Suprapubic skin (tissue), 4 donors: ENCODE data around the gene ALDH1A2. TPM values are rescaled to one million over a fixed set of nuclear protein-coding genes. Genes with fewer than 3 reads are reported as not detected.
"Not testable (repeated sequence)": the region's sequence is repeated elsewhere in the genome, so short reads cannot be mapped to it uniquely, and the experiment has no call there.

Source experiments
- DNase-seq, 2 donors: peaks; one replicate each; pipeline ENCODE4 v3.0.0-alpha.2; 2019; ENCODE audit warnings: low spot score in 2 of 2
- H3K27ac ChIP-seq: fragments of 200-600 bp; sonication (generic); one replicate; pipeline ENCODE4 v1.5.1; 2019
- H3K27me3 ChIP-seq: fragments of 200-600 bp; sonication (generic); one replicate; pipeline ENCODE4 v1.5.1; 2019
- H3K36me3 ChIP-seq: fragments of 200-600 bp; sonication (generic); one replicate; pipeline ENCODE4 v1.5.1; 2019
- H3K4me1 ChIP-seq: fragments of 200-600 bp; sonication (generic); one replicate; pipeline ENCODE4 v1.5.1; 2019
- H3K4me3 ChIP-seq: fragments of 200-600 bp; sonication (generic); one replicate; pipeline ENCODE4 v1.5.1; 2019; ENCODE audit warnings: mild to moderate bottlenecking
- H3K9me3 ChIP-seq: fragments of 200-600 bp; sonication (generic); one replicate; pipeline ENCODE4 v1.5.1; 2019
- EP300 ChIP-seq: sonication (generic); formaldehyde crosslinking; IDR thresholded peaks from one replicate; pipeline ENCODE4 v1.6.1; 2017; ENCODE audit warnings: antibody characterized with exemption
- POLR2A ChIP-seq, 2 donors: fragments of 450-650 bp; IDR thresholded peaks; one replicate each; pipeline ENCODE4 v1.6.1; 2017; ENCODE audit warnings: antibody characterized with exemption in 2 of 2, mild to moderate bottlenecking in 2 of 2, moderate library complexity in 2 of 2
- POLR2AphosphoS5 ChIP-seq, 3 donors: sonication (generic); formaldehyde crosslinking; IDR thresholded peaks; one replicate each; pipeline ENCODE4 v1.6.1; 2017; ENCODE audit warnings: antibody characterized with exemption in 3 of 3
- WGBS: methylation state at CpG from one replicate; pipeline ENCODE4 v1.1.5; 2018; 5-methylcytosine and 5-hydroxymethylcytosine counted together
- total RNA-seq, 4 donors: library from RNA; depleted of rRNA; stranded (reverse); fragments of >200 nt; gene quantifications; one replicate each; pipeline ENCODE4 v1.1.0, GENCODE V29; 2016
- TF ChIP-seq, protein P1 (sequence below), 2 donors: fragments of 200-600 bp in 1 of 2; fragments of 450-650 bp in 1 of 2; sonication (generic) in 1 of 2; IDR thresholded peaks; one replicate each; pipeline ENCODE4 v1.5.1; 2016 to 2019; ENCODE audit warnings: antibody characterized with exemption in 2 of 2, mild to moderate bottlenecking in 1 of 2, moderate library complexity in 1 of 2

The ALDH1A2 gene
- total RNA-seq, 4 donors from 2014 or later = 0.62 to 4.9 (median 2.6) TPM

DNA sequence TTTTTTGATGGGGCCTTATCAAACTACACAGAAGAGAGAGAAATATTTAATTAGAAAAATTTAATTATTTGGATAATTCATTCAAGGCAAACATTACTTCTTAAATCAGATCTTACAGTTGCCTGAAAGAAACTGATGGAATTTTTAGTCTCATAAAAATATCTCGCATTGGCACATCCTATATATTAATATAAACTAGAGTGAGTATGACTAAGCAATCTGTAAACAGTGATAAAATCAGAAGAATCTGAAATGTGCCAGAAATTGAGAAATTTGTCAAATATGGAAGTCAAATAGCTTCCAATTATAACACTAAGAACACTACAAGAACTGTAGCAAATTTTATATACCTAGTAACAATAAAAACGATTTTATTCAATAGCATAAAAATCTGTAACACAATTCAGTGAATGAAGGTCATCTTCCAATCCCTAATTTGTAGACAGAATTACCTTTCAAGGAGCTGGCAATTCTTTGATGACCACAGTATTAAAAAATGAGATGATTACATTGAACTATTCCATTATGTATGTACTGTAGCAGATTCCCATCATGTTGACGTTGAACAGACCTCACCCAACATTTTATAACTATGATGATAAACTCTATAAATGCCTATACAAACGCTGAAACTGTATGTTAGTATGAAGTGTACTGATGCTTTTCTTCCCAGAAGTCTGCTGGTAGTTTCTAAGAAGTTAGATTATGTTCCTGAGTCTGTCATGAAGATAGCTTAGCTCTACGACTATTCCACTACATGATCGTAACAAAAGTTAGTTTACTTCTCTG lies 63.0 kb downstream of the ALDH1A2 start:
- Histone ChIP-seq H3K9me3 (no peaks in the 10 kb centered on the region), H3K4me3 (no peak overlapping the region), H3K27me3 (no peaks in the 10 kb centered on the region), H3K27ac (no peak overlapping the region), H3K4me1 (no peaks in the 10 kb centered on the region), H3K36me3 (no peaks in the 10 kb centered on the region)
- TF ChIP-seq, protein P1, sequence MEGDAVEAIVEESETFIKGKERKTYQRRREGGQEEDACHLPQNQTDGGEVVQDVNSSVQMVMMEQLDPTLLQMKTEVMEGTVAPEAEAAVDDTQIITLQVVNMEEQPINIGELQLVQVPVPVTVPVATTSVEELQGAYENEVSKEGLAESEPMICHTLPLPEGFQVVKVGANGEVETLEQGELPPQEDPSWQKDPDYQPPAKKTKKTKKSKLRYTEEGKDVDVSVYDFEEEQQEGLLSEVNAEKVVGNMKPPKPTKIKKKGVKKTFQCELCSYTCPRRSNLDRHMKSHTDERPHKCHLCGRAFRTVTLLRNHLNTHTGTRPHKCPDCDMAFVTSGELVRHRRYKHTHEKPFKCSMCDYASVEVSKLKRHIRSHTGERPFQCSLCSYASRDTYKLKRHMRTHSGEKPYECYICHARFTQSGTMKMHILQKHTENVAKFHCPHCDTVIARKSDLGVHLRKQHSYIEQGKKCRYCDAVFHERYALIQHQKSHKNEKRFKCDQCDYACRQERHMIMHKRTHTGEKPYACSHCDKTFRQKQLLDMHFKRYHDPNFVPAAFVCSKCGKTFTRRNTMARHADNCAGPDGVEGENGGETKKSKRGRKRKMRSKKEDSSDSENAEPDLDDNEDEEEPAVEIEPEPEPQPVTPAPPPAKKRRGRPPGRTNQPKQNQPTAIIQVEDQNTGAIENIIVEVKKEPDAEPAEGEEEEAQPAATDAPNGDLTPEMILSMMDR (IDR thresholded peaks at IDR 0.05) = no peak
- TF ChIP-seq POLR2A (IDR thresholded peaks at IDR 0.05) (no peak), EP300 (no peak), POLR2AphosphoS5 (IDR thresholded peaks at IDR 0.05) (no peak)
- WGBS = 54% methylated on average over 6 of the region's 6 CpGs
- DNase-seq = no peak

DNA sequence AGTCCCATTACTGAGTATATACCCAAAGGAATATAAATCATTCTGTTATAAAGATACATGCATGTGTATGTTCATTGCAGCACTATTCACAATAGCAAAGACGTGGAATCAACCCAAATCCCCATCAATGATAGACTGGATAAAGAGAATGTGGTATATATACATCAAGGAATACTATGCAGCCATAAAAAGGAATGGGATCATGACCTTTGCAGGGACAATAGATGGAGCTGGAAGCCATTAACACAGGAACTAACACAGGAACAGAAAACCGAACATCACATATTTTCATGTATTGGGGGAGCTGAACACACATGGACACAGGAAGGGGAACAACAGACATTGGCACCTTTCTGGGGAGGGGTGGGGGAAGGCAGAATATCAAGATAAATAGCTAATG lies 65.8 kb downstream of the ALDH1A2 start:
- not testable (repeated sequence) for H3K9me3 ChIP-seq, H3K4me1 ChIP-seq, H3K36me3 ChIP-seq, H3K27me3 ChIP-seq, H3K4me3 ChIP-seq, DNase-seq, H3K27ac ChIP-seq
- WGBS = 89% methylated on average over 2 of the region's 2 CpGs

GRCh38 chr15:57996561-57996960 lies 69.0 kb downstream of the ALDH1A2 start:
- no peak for DNase-seq

DNA sequence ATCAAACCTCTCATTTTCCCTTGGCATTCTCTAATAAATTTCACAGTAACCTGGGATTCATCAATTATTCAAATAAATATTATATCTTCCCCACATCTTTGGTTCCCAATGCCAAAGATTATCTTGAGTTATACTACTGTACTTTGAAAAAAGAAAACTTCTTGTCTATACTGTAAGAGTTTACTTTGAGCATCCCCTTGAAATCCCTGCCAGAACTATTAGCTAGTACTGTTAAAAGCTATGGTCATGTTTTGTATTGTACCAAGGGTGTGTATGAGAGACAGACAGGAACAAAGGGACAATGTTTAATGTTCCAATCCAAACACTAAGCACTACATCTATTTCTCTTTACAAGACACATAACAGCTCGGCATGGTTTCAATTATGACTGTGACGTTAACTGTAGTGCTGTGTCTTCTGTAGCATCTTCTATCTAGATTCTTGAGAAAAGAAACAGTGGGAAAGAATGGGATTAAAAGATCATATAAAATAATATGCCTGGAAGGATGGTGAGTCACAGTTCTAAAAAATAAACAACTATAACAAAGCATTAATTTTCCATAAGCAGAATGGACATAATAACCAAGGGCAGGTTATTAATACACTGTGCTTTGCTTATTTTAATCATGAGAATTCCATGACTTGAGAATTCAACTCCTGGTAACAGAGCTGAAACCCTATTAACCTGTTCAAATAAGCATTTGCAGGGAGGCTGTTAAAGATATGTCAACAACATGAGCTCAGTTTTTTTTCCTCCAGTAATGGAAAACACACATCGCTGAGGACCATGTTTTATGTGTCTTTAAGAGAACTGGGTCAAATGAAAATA lies 71.1 kb downstream of the ALDH1A2 start:
- 71% methylated on average over 3 of the region's 3 CpGs for WGBS
- H3K4me1 ChIP-seq = no peaks in the 10 kb centered on the region
- no peak overlapping the region for H3K4me3 ChIP-seq
- DNase-seq = no peak
- H3K27ac ChIP-seq = no peak overlapping the region
- peaks cover 8% of the 10 kb centered on the region for H3K27me3 ChIP-seq
- H3K36me3 ChIP-seq = no peaks in the 10 kb centered on the region
- H3K9me3 ChIP-seq = no peaks in the 10 kb centered on the region
- TF ChIP-seq POLR2A (IDR thresholded peaks at IDR 0.05) (no peak), EP300 (no peak), POLR2AphosphoS5 (IDR thresholded peaks at IDR 0.05) (no peak)
- TF ChIP-seq, protein P1 (IDR thresholded peaks at IDR 0.05) = no peak

More at GRCh38 chr15:57996561-57996960, 69.0 kb downstream of the ALDH1A2 start:
- Histone ChIP-seq H3K4me3 (no peak overlapping the region), H3K36me3 (no peaks in the 10 kb centered on the region), H3K27ac (no peak overlapping the region), H3K4me1 (no peaks in the 10 kb centered on the region), H3K9me3 (no peaks in the 10 kb centered on the region), H3K27me3 (peaks cover 8% of the 10 kb centered on the region)
- 86% methylated on average over 1 of the region's 1 CpG for WGBS
- no peak for TF ChIP-seq POLR2A (IDR thresholded peaks at IDR 0.05)
- TF ChIP-seq POLR2AphosphoS5 (IDR thresholded peaks at IDR 0.05) = no peak
- no peak for TF ChIP-seq EP300
- TF ChIP-seq, protein P1 (IDR thresholded peaks at IDR 0.05) = no peak

DNA sequence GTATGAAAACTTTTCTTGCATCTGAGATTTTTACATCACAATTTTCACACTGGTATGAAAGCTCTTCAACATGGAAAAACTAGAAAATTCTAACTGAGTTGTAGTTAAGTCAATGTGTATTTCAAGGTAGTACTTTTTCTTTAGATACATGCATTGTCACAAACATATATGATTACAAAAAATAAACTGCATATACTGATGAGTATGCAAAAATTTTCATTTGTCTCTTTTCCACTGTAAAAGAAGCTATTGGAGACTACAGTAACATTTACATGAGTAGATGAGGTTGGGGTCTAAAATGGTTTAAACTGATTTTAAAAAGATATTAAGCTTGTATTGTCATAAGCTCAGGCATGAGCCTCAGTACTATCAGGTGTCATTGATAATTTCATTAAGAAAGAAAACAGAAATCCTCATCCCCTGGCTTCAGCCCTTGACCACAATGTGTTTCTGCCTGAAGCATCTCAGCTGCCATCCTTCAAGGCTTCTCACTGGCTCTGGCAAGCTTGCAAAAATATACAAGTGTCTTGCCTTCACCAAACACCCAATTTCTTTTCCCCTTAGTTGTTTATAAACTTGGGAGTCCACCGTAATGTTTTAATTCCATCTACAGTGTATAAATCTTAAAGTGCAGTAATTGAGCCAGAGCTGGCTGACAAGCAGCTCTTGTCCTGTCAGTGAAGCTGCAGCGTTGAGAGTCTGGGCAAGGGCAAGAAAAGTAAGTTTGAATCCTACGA lies 71.9 kb downstream of the ALDH1A2 start:
- H3K27ac ChIP-seq = no peak overlapping the region
- no peak for DNase-seq
- no peaks in the 10 kb centered on the region for H3K36me3 ChIP-seq
- H3K4me3 ChIP-seq = no peak overlapping the region
- WGBS = 39% methylated on average over 3 of the region's 3 CpGs
- peaks cover 8% of the 10 kb centered on the region for H3K27me3 ChIP-seq
- no peaks in the 10 kb centered on the region for H3K9me3 ChIP-seq
- TF ChIP-seq EP300 (no peak), POLR2AphosphoS5 (IDR thresholded peaks at IDR 0.05) (no peak), POLR2A (IDR thresholded peaks at IDR 0.05) (no peak)
- TF ChIP-seq, protein P1 (IDR thresholded peaks at IDR 0.05) = no peak
- H3K4me1 ChIP-seq = no peaks in the 10 kb centered on the region
